ENCODE data around the gene UGT3A2. TPM values are rescaled to one million over a fixed set of nuclear protein-coding genes. Genes with fewer than 3 reads are reported as not detected.

The UGT3A2 gene, protein sequence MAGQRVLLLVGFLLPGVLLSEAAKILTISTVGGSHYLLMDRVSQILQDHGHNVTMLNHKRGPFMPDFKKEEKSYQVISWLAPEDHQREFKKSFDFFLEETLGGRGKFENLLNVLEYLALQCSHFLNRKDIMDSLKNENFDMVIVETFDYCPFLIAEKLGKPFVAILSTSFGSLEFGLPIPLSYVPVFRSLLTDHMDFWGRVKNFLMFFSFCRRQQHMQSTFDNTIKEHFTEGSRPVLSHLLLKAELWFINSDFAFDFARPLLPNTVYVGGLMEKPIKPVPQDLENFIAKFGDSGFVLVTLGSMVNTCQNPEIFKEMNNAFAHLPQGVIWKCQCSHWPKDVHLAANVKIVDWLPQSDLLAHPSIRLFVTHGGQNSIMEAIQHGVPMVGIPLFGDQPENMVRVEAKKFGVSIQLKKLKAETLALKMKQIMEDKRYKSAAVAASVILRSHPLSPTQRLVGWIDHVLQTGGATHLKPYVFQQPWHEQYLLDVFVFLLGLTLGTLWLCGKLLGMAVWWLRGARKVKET
- not detected in 2 replicates for total RNA-seq

DNA sequence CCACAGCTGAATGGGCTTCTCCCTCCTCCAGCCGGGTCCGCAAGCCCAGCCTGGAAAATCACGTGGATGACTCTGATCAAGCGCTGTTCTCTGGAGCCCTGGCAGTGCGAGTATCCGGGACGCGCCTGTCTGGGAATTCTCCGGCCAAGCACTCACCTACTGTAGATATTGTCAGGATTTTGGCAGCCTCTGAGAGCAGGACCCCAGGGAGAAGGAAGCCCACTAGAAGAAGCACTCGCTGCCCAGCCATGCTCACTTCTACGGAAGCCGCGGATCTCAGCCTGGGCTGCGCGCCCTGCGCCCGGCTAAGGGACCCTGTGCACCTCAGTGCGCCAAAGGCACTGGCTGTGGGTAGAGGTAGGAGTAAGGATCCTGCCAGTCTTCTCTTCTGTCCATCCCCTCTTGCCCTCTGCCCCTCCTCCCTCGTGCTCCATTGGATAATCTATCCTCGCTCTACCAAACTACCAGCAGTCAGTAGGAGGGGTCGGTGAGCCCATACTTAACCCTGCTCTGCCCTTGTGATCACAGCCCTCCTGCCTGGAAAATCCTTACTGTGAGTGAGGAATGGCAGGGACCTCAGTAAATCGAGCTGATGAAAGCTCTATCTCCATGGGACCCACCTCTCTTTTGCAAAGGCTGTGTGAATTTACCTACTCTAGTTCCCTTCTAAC is at the start of gene UGT3A2:
Gene UGT3A2, minus strand, starts transcription at position 343 of the 671 bp plus-strand sequence. Its CDS starts 93 bp downstream, at position 250.

DNA sequence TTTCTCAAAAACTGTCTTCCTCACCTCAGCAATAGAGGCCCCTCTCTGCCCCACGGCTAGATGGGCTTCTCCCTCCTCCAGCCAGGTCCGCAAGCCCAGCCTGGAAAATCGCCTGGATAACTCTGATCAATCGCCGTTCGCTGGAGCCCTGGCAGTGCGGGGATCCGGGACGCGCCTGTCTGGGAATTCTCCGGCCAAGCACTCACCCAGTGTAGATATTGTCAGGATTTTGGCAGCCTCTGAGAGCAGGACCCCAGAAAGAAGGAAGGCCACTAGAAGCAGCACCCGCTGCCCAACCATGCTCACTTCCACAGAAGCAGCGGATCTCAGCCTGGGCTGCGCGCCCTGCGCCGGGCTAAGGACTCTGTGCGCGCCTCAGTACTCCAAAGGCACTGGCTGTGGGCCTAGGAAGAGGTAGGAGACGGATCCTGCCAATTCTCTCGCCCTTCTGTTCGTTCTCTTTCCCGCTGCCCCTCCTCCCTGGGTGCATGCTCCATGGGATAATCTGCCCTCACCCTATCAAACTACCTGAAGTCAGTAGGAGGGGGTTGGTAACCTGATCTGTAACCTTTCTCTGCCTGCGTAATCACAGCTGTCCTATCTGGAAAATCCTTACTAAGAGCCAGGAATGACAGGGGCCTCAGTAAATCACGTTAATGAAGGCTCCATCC is 75.6 kb downstream of the UGT3A2 start, which contains the start of gene UGT3A1:
Gene UGT3A1, minus strand, starts transcription at position 450 of the 671 bp plus-strand sequence. Its CDS starts 150 bp downstream, at position 300.

Other genes with a start within 250 kb of the UGT3A2 start
- 1.4 and 1.6 TPM in 2 replicates for gene IL7R, start 210.0 kb downstream of the UGT3A2 start, total RNA-seq
- gene CAPSL, start 128.3 kb downstream of the UGT3A2 start, total RNA-seq = not detected in 2 replicates
- gene UGT3A1, start 75.5 kb downstream of the UGT3A2 start, total RNA-seq = not detected in 2 replicates
- gene LMBRD2, start 85.0 kb upstream of the UGT3A2 start, total RNA-seq = 4.6 and 6.9 TPM in 2 replicates
- 51.1 and 56.2 TPM in 2 replicates for gene SKP2, start 85.2 kb upstream of the UGT3A2 start, total RNA-seq
- gene NADK2, start 175.0 kb upstream of the UGT3A2 start, total RNA-seq = 18.5 and 22.9 TPM in 2 replicates
- not detected in 2 replicates for gene RANBP3L, start 235.0 kb upstream of the UGT3A2 start, total RNA-seq

All from airway epithelial cell (primary cell).